HG03045 (cell line): Measurements from ENCODE around the gene BCAM.
"Not testable (repeated sequence)": the region's sequence is repeated elsewhere in the genome, so short reads cannot be mapped to it uniquely, and the experiment has no call there.

ENCODE experiments used
- ATAC-seq: cut with Tn5 transposase; IDR thresholded peaks from one replicate; pipeline ENCODE4 v1.9.1; 2021; ENCODE audit warnings: mild to moderate bottlenecking, moderate library complexity; ENCODE audit not compliant: unreplicated experiment

Gene BCAM

GRCh38 chr19:44814517-44814916 is 5.6 kb downstream of the BCAM start:
- ATAC-seq: no peak

DNA sequence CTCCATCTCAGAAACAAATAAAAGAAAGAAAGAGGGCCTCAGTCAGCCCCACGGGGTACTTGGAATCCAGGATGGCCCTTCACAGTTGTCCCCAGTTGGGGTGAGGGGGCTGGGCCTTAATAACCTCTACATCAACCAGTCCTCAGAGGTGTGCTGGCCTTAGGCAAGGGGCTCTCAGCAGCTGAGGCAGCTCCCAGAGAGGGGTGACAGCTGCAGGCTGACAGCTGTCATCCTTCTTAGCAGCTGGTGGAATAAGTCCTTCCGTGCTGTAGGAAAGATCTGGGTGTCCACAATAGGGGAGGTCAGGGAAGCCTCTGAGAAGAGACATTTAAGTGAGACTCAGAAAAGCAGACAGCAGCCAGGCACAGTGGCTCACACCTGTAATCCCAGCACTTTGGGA is 7.4 kb downstream of the BCAM start:
- ATAC-seq: no peak

GRCh38 chr19:44817725-44818465 is 9.0 kb downstream of the BCAM start:
- no peak for ATAC-seq

GRCh38 chr19:44818466-44819031 is 9.6 kb downstream of the BCAM start:
- ATAC-seq: no peak

- no peak for ATAC-seq
Measured at GRCh38 chr19:44819246-44819832, 10.4 kb downstream of the BCAM start.

GRCh38 chr19:44820648-44821609 is 12.0 kb downstream of the BCAM start:
- ATAC-seq: no peak

- ATAC-seq: no peak
Measured at GRCh38 chr19:44822177-44822576, 13.3 kb downstream of the BCAM start.

- no peak for ATAC-seq
Measured at GRCh38 chr19:44822670-44823372, 13.9 kb downstream of the BCAM start.

- ATAC-seq: no peak
Measured at GRCh38 chr19:44823373-44823698, 14.4 kb downstream of the BCAM start.

GRCh38 chr19:44824761-44825160 is 15.9 kb downstream of the BCAM start:
- ATAC-seq: no peak

DNA sequence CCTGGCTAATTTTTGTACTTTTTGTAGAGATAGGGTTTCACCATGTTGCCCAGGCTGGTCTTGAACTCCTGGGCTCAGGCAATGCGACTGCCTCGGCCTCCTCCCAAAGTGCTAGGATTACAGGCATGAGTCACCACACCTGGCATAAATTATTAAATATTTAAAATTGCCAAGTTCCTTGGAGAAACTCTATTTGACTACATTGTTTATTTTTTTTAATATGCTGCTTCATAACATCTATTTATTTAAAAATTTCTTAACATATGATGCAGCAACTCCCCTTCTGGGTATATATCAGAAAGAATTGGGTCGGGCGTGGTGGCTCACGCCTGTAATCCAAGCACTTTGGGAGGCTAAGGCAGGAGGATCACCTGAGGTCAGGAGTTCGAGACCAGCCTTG is 24.0 kb downstream of the BCAM start:
- ATAC-seq: not testable (repeated sequence)

- ATAC-seq: not testable (repeated sequence)
Measured at GRCh38 chr19:44834399-44834798, 25.5 kb downstream of the BCAM start.

GRCh38 chr19:44839276-44839675 is 30.4 kb downstream of the BCAM start:
- no peak for ATAC-seq

DNA sequence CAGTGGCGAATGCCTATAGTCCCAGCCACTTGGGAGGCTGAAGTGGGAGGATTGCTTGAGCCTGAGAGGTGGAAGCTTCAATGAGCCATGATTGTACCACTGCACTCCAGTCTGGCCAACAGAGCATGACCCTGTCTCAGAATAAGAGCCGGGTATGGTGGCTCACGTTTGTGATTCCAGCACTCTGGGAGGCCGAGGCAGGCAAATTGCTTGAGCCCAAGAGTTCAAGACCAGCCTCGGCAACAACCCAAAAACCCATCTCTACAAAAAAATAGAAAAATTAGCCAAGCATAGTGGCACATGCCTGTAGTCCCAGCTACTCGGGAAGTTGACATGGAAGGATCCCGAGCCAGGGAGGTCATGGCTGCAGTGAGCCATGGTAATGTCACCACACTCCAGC is 31.9 kb downstream of the BCAM start:
- ATAC-seq: no peak

DNA sequence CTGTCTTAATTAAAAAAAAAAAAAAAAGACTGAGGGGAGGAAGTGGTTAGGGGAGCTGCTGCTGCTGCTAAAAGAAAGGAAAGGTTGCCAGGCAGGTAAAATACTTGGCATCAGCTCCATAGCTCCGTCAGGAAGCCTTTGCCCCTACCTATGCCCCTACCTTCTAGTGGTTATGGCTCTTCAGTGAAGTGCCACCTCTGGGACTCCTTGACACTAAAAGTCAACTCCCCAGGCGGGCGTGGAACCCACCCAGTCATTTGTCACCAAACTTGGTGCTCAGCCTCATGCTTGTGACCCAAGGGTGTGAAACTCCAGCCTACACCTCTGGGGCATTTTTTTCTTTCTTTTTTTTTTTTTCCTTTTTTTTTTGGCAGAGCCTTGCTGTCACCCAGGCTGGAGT is 32.3 kb downstream of the BCAM start:
- ATAC-seq: no peak

- no peak for ATAC-seq
Measured at GRCh38 chr19:44845286-44845611, 36.3 kb downstream of the BCAM start.

GRCh38 chr19:44845612-44846454 is 36.9 kb downstream of the BCAM start, which contains the start of gene NECTIN2:
Gene NECTIN2 (plus strand): TSS chr19:44846297. CDS start chr19:44846526, 229 bp downstream.
- no peak for ATAC-seq

DNA sequence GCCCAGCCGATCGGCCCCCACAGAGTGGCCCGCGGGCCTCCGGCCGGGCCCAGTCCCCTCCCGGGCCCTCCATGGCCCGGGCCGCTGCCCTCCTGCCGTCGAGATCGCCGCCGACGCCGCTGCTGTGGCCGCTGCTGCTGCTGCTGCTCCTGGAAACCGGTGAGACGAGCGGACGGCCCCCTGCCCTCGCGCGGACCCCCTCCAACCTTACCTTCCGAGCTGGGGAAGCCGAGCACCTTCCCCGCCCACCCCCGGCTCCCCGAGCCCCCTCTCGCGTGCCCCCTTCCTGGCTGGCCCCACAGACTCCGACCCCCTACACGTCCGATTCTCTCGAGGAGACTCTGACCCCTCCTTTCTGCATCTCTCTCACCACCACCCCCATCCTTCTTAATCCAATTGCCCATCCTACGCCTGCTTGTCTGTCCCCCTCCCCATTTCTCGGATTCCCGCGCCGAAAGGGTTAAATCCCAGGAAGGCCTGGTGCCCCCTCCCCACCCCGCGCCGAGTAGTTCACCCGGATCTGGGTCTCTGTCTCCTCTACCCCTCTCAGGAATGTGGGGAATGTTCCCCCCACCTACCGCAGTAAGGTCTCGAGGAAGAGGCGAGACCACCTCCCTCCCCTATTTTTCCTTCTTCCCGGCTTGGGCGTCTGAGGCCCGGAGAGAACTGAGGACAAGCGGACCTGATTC is 37.7 kb downstream of the BCAM start:
- ATAC-seq: no peak
